Globus pallidus (tissue), 1 donor: ENCODE measurements around the gene P4HB.

Experiments used
- DNase-seq: peaks from one replicate; pipeline ENCODE4 v3.0.0-alpha.2; 2015; ENCODE audit warnings: low spot score

P4HB gene

DNA sequence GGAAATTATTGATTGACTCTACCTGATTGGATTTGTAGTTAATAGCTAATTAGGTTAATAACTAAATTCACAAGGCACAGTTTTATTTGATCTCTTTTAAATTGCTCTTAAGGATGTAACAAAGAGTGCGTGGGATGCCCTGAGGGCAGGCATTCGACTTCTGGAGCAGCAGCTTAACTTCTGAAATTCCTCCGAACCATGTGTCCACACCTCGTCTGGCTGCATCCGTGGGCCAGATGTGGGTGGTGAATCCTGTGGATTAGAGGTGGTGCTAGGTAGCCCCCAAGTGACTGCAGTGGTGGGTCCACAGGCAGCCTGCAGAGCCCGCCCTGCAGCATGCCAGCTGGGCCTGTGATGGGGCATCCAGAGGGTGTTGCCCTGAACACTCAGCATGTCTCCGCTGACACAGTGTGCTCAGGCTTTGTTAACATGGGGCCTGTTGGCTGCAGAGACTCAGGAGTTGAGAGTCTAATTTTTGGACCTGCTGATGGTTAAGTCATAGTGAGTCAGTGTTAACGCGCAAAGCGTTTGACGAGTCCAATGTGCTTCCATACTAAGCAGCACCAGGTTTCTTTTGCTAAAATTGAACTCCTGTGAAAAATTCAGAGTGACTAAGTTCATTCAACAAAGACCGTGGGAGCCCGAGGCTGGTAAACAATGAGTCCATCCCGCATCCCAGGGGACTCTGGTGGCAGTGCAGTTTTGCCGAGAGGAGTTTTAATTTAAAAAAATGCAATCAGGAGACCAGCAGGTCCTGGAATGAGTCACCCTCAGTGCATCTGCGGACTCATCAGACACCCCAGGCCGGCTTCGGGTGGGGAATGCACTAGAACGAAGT, 37.9 kb upstream of the P4HB start:
- no peak for DNase-seq

DNA sequence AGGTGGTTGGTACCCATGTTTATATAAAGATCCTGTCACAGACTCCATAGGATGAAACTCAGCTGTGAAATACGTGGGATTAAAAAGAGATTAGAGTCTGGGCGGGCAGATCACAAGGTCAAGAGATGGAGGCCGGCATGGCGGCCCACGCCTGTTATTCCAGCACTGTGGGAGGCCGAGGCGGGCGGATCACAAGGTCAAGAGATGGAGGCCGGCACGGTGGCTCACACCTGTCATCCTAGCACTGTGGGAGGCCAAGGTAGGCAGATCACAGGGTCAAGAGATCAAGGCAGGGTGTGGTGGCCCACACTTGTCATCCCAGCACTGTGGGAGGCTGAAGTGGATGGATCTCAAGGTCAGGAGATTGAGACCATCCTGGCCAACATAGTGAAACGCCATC, 35.1 kb upstream of the P4HB start:
- DNase-seq: no peak

DNA sequence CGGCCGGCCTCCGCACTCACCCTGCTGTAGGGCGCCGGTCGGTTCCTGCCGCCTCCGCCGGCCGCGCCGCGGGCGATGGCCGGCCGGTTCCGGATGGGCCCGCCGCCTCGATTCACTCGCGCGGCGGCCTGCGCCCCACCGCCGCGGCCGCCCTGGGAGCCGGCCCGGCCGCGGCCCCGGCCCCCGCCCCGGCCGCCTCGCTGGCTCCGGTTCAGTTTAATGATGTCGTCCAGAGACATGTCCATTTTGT, 30.9 kb upstream of the P4HB start:
- no peak for DNase-seq

DNA sequence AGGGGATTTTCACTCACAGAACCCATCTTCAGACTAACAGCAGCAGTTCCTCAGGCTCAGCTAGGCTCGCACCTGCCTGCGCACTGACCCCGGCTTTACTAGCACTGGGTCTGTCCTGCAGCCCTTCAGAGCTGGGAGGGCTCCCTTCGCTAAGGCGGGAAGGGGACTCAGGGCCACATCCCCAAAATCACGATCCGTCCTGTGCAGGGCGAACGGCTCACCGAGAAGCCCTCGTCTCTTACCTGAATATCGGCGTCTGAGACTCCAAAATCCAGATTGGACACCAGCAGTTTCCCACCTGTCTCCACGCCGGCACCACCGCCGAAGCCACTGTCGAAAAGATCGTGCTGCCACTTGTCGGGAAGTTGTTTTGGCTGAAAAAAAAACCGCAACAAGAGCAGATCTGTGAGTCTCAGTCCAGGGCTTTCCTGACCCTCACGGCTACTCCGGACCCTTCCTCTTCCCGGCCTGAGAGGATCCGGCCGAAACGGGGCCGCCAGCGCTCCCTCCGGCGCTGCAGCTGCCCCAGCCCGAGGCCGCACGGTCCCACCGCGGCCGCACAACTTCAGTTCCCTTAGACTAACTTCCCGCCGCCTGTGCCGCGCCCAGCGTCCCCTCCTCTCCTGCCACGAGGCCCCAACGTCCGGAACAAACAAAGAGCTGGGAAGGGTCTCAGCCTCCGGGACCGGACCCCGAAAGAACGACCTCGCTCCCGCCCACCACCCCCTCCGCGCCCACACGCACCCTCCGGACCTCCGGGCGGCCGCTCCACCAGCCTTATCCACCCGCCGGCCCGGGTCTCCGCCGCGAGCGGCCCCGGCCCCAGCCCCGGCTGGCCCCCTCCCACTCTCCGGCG, 30.3 kb upstream of the P4HB start:
- DNase-seq: no peak

DNA sequence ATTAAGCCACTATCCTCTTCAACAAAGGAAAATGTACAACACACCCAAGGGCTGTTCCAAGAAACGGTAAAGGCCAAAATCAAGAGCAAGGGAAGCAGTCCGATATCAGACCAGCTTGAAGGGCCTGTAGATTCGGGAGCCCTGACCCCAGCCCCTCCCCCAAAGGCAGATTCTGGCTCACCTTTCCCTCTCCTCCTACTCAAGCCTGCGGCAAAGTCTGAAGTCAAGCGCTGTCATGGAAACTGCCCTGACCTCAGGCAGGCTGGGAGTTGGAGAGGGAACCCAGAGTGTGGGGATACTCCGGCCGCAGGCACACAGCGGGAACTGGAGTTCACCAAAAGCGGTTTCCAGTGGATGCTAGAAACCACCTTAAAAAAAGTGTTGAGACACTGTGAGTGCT, 29.3 kb upstream of the P4HB start:
- no peak for DNase-seq

DNA sequence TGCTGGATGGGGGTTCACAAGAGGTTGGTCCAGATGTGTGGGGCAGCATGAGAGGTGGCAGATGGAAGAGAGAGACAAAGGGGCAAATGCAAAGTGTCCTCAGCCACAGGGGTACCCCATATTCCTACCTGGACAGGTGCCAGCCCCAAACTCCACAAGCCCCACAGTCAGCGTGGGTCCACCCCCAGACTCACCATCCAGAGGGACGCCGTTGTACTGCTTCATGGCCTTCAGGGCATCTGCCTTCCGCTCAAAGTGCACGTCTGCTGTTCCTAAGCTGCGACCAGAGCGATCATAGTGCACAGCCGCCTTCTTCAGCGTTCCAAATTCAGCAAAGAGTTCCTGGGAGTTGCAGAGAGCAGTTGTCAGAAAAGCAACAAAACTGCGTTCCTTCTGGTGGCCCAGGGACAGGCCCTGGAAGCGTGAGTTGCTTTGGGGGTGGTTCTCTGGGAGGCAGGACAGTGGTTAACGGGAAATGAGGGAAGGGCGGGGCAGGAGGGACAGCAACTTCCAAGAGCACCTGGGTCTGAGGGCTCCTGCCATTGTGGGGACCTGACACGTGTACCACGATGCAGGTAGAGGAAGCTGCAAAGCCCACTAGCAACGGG, 28.8 kb upstream of the P4HB start:
- DNase-seq: no peak

DNA sequence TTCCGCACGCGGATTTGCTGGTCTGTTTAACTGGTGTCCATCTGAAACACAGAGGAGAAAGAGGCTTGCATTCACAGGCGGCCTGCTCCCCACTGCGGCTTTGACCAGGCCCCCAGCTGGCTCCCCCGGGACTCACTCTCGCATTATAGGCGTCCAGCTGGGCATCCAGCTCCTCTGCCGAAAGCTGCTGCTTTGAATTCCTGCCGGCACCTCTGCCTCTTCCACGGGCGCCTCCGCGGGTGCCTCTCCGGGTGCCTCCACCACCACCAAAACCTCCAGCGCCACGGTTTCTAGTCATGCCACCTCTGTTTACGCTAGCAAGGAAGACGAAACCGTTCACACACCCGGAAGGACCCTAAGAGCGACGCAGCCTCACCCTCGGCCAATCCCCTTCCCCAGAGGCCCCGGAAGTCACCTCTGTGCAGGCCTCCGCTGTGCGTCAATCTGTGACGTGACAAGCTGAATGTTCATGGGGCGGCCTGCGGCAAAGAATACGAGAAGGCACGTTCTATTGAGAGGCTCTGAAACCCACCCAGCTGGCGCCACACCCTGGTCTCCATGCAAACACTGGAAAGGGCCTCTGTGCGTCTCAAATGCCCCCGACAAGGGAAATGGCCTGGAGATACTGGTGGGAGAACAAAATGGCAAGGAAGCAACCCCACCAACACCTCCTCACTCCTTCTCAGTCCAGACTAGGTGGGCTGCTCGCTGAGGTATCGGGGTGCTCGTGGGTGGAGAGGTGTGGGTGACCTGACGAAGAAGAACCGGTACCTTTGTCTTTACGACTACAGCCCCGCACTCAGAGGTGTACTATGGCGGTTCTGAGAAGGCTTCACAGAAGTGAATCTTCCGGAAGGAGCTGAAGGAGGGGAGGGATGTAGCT, 28.0 kb upstream of the P4HB start:
- no peak for DNase-seq

DNA sequence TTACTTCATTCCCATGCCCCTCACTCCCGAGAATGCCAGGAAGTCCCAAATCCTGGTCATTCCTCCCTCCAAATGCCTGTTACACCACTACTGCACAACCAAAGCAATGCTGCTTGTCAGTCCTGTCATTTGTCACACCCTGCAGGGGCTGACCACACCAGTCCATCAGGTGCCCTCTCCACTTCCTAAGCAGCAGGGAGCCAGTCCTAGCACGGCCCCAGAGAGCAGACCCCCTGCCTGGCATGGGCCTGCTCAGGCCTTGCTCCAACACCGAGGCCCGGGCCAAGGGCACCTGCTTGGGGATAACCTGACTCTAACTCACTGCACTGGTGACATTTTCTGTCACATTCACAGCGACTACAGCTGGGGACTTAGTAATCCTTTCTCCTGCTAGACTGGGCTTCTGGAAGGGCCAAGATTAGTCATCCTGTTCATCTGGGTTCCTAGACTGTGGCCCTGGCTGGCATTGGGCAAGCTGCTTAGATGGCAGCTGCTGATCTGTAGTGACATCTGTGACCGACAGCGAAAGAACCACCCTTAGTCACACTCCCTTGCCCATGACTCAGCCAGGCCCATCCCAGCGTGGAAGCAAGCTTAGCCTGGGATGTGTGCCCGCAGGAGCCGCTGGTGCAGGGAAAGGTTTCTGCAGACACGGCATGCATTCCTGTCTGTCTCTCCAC, 25.7 kb upstream of the P4HB start:
- DNase-seq: no peak

DNA sequence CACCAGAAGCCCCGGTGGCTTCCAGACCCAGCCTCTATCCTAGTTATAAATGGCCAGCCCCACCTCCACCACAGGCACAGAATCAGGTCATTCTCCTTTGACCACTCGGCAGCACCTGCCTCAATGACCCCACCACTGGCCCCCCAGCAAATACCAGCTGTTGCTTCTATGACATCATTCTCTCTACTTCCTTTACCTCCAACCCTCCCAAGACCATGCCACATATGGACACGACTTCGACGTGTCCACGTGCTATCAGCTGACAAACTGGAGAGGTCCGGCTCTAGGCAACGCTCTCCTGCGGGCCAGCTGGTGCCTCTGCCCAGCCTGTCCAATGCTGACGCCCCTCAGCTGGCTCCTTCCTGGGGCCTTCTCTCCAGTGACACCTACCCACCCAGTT, 25.1 kb upstream of the P4HB start:
- no peak for DNase-seq

DNA sequence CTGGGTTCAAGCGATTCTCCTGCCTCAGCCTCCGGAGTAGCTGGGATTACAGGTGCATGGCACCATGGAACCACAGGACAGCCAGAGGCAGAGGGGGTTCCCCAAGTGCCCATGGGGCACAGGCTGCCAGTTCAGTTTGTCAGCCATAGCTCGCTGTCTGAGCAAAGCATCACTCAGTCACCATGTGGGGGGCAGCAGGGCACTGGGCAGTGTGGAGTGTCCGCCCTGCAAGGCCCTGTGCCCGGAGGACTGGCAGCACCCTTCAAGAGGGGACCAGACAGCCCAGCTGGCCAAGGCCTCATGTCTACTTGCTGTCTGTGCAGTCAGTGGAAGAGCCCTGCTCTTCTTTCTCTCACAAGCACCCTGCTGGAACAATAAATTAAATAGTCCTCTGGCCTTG, 24.6 kb upstream of the P4HB start:
- no peak for DNase-seq

DNA sequence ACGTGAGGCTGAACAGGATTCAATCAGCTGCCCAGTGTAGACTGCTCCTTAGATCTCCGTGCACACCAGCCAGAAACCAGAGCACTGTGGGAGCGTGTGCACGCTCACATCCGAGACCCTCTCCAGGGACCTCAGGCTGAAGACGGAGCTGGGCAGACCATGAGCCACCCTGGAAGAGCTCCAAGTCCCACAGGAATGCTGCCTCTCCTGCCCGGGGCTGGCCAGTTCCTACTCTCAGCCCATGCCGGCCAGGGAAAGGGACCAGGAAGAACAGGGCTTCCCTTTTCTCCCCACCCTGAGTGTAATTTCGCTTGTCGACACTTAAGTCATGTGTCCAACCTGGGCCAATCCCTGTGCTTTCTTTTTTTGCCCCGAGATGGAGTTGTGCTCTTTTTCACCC, 24.2 kb upstream of the P4HB start:
- no peak for DNase-seq

DNA sequence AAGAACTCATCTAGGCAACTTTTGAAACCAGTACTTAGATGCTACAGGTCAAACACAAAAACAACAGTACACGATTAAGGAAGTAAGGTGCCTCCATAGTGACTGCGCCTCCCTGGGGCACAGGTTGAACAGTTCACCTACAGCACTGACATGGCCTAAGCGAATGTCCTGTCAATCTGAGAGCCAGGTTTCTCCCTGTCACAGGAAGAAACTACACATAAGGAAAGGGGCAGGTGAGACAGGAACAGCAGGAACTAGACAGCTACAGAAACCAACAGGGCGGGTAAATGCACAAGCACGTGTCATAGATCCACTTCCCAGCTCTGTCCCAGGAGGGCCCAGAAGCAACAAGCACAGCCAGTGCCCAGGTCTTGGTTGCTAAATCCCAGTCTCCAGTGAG, 18.8 kb upstream of the P4HB start:
- no peak for DNase-seq

DNA sequence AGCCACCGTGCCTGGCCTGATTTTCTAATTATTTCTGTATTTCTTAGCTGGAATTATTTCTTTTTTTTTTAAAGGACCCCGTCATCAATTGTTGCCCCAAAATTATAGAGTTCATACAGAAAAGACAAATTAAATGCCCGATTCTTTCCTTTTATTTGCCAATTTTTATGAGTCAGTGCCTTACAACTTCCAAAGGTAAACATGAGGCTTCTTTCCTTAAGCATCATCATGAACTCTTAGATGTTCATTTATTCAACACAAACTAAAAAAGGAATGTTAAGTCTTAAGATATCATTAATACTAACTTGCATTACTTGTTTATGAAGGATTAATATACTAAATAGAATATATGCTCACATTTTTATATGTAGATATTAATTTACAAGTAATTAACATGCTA, 18.0 kb upstream of the P4HB start:
- DNase-seq: no peak

DNA sequence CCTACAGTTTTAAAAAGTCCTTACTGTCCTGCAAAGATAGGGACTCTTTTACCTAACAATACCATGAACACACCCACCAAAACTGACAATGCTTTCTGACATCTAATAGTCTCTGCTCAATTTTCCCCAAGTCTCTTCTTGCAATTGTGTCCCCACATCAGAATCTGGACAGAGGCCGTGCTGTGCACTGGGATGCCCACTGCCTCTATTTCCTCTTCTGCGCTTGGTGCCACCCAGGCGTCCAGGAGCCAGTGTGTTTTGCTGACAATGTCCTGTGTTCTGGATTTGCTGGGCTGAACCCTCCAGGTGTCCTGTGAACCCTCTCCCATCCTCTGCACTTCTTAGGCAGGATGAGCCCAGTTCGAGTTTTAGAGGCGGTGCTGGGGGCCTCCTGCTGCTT, 17.2 kb upstream of the P4HB start:
- DNase-seq: no peak

DNA sequence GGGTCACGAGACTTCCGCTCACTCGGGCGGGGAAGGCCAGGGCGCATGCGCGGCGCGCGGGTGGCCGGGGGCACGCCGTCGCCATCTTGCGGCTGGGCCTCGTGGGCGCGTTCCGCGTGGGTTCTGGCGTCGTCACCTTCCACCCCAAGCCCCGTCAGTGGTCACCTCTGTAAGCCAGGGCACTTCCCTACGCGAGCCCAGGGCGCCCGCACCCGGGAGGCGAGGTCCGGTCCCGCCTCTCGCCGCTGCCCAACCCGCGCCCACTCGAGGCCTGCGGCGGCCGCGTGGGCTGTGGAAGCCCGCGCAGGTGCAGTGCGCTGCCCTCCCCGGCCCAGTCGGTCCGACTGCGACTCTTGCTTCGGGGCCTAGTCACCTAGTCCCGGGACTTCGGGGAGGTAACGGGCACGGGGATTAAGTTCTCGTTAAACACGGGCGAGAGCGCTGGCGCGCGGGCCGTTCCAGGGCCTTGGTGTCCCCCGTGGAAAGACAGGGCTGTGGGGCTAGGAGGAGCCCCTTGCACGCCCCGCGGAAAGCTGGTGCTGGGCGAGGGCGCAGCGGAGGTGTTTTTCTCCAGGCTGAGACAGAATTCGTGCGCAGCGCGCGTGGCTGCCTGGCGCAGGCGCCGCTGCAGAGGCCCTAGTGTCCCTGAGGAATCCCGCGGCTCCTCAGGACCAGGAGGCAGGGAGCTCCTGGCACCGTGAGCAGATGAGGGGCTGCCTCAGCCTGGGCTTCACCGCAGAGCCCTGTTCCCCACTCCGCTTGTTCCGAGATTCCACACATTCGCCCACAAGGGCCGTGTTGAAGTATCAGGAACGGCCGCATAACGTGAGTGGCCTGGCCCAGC, 11.3 kb upstream of the P4HB start:
- peak; percentile 86 for DNase-seq

DNA sequence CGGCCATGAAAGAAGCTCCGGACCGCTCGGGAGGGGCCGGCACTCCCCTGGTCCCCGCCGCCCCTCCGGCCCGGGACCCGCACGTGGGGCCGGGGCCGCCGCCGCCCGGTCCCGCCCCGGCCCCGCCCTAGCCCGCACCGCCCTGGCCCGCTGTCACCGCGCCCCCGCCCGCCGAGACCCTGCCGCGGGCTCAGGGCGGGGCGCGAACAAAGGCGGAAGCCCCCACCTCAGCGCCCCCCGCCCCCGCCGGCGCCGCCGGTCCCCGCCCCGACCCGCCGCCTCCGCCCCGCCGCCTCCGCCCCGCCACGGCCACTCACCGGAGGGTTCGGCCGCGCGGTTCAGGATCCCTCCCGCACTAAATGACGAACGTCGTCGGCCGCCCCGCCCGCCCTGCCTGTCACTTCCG, 10.6 kb upstream of the P4HB start, which contains the start of gene ARHGDIA:
TSS of gene ARHGDIA (minus strand) at position 357 of the 406 bp plus-strand sequence. CDS start 1,407 bp downstream, outside the sequence.
- DNase-seq: no peak

DNA sequence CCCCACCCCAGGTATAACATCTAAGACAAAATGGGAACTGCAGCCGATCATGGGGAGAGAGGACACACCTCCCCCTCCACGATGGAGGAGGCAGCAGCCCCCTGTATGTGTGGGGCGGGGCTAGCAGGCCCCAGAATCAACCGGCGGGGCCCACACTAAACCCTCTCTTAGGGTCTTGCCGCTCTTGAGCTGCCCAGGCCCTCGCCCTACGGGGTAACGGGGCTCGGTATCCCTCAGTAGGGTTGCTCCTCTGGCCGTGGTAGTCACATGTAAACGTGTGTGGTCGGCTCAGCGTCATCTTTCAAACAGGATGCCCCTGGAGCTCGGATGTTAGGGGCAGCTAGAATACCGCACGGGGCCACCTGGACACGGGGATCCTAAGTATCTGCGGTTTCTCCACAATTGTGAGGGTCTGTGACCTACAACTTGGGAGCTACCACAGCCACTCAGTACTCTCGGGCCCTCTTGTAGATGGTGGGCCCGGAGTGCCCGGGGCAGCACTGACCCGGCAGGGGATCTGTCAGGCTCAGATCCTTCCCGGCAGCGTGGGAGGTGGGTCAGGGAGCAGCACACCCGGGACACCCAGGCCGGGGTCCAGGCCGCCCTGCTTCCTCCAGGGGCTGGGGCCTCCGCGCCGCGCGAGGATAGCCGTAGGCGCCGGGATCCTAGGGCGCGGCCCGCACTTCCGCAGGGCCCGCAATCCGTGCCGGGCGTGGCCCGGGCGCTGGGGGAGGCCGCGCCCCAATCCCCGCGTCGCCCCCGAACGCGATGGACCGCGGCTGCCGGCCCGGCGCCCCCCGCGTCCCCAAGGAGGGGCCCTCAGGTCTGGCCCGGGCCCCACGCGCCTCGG, 10.0 kb upstream of the P4HB start:
- no peak for DNase-seq

DNA sequence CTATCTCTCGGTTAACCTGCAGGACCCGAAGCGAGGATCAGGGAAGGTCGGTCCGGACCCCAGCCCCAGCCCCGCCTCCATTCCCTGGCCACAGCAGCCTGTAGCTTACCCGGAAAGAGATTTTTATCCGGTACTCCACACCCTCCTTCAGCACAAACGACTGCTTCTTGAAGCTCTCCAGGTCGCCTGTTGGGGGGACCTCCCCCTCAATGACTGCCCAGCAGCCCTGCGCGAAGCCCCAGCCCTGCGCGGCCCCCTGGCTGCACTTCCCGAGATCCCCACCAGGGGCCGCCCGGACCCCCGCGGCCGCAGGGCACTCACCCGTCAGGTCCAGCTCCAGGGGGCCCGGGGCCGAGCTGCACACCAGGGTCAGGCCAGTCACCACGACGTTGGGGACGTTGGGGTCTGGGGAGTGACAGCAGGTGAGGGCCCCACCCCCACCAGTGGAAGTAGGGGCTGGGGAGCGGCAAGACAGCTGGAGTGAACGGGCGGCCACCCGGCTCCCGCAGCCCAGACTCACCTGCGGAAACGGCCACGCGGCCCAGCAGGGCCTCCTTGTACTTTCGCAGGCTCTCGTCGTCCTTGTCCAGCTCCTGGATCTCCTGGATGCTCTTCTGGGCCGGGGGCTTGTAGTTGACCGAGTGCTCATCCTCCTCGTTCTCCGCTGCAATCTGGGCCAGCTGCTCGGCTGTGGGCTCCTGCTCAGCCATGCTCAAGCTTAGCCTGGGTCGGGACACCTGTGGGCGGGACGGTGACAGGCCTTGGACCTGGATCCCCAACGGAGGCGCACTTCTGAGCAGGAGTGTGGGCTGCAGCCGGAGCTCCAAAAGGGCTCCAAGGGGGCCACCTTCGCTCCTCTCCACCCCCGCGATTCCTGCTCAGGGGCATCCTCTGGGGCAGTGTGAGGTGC, 9.1 kb upstream of the P4HB start:
- DNase-seq: no peak
